Tibial artery (tissue), 4 donors: ENCODE measurements around the gene HDAC3.

Source experiments
- DNase-seq, 2 donors: peaks; one replicate each; pipeline ENCODE4 v3.0.0-alpha.2; 2019
- H3K27ac ChIP-seq, 2 donors: fragments of 200-600 bp; sonication (generic) in 1 of 2; 1 replicate in 1 of 2; 2 replicates in 1 of 2; pipeline ENCODE4 v1.5.1; 2018 to 2019; ENCODE audit warnings: mild to moderate bottlenecking in 1 of 2
- H3K27me3 ChIP-seq, 2 donors: fragments of 200-600 bp; sonication (generic) in 1 of 2; one replicate each; pipeline versions ENCODE4 v1.5.1 to v1.6.0; 2016 to 2019
- H3K36me3 ChIP-seq, 3 donors: fragments of 200-600 bp; sonication (generic) in 2 of 3; one replicate each; pipeline ENCODE4 v1.5.1; 2016 to 2019; ENCODE audit warnings: mild to moderate bottlenecking in 2 of 3
- H3K4me1 ChIP-seq, 4 donors: fragments of 200-600 bp; sonication (generic) in 2 of 4; 1 replicate in 3 of 4; 2 replicates in 1 of 4; pipeline ENCODE4 v1.5.1; 2016 to 2019
- H3K4me3 ChIP-seq, 2 donors: fragments of 200-600 bp; sonication (generic) in 1 of 2; 1 replicate in 1 of 2; 2 replicates in 1 of 2; pipeline ENCODE4 v1.5.1; 2018 to 2019; ENCODE audit warnings: mild to moderate bottlenecking in 2 of 2
- H3K9me3 ChIP-seq, 3 donors: fragments of 200-600 bp; sonication (generic) in 1 of 3; one replicate each; pipeline ENCODE4 v1.5.1; 2016 to 2019
- intact Hi-C: fragments of 100-400 bp; cut with DNase I; formaldehyde crosslinking; loops from one replicate; pipeline ENCODE4 v1.15.0; 2023; ENCODE audit warnings: low total_unique reads
- TF ChIP-seq, protein P1 (sequence below), 2 experiments: fragments of 200-600 bp in 1 of 2; fragments of 450-650 bp in 1 of 2; IDR thresholded peaks; one replicate each; pipeline ENCODE4 v1.5.1; 2017 to 2019; ENCODE audit warnings: antibody characterized with exemption in 2 of 2, mild to moderate bottlenecking in 1 of 2, moderate library complexity in 1 of 2

The HDAC3 gene

DNA sequence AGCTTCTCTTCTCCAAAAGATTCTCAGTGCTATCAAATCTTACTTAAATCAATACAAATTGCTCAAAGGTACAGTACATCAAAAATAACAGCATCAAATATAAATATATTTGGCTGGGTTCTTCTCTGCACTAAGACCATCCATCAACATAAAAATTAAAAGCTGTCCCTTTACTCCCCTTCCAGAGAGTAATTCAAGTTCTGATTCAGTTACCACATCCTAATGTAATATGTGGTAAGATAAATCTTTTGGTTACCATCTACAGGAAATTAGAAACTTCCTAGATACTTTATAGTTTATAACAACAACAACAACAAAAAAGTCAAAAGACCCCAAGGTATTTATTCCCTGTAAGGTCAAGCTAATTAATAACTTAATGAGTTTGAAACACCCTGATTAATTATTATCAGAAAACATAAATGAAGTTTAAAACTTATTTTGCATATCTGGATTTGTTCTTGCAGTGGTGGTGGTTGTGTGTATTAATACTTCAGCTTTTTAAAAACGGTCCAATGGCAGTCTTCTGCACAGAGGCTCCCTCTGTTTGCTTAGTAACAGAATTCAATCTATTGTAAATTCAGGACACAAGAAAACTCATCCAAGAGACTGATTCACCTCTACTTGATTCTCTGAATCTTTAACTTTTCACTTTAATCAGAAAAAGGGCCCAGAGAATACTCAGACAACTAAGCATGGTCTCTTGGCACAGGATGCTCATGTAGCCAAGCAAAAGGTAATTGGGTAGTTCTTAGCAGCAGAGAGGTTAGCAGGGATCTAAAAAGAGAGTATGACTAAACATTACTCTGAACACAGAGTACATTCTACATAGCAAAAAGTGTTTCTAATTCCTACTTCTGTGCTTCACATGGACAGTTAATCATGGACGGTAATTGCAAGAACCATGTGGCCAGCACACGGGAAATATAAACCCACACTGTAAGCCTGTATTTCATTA is 38.0 kb downstream of the HDAC3 start:
- no peak for DNase-seq
- no peaks in the 10 kb centered on the region for H3K9me3 ChIP-seq
- TF ChIP-seq, protein P1, sequence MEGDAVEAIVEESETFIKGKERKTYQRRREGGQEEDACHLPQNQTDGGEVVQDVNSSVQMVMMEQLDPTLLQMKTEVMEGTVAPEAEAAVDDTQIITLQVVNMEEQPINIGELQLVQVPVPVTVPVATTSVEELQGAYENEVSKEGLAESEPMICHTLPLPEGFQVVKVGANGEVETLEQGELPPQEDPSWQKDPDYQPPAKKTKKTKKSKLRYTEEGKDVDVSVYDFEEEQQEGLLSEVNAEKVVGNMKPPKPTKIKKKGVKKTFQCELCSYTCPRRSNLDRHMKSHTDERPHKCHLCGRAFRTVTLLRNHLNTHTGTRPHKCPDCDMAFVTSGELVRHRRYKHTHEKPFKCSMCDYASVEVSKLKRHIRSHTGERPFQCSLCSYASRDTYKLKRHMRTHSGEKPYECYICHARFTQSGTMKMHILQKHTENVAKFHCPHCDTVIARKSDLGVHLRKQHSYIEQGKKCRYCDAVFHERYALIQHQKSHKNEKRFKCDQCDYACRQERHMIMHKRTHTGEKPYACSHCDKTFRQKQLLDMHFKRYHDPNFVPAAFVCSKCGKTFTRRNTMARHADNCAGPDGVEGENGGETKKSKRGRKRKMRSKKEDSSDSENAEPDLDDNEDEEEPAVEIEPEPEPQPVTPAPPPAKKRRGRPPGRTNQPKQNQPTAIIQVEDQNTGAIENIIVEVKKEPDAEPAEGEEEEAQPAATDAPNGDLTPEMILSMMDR (IDR thresholded peaks at IDR 0.05), result no peak
- peaks cover 0 to 42% (median 12%) of the 10 kb centered on the region in 4 donors for H3K4me1 ChIP-seq
- H3K27me3 ChIP-seq, result no peaks in the 10 kb centered on the region
- intact Hi-C loops, result no loop called here
- H3K4me3 ChIP-seq, result no peak overlapping the region
- H3K27ac ChIP-seq, result peak overlapping the region; percentile 59 to 62
- H3K36me3 ChIP-seq, result peaks cover 0 to 13% (median 5%) of the 10 kb centered on the region in 3 donors

GRCh38 chr5:141597814-141598213 is 38.8 kb downstream of the HDAC3 start:
- no peak for DNase-seq
- Histone ChIP-seq H3K27ac (no peak overlapping the region), H3K9me3 (no peaks in the 10 kb centered on the region), H3K27me3 (no peaks in the 10 kb centered on the region), H3K4me1 (peaks cover 0 to 33% (median 8%) of the 10 kb centered on the region in 4 donors), H3K36me3 (peaks cover 0 to 15% (median 5%) of the 10 kb centered on the region in 3 donors), H3K4me3 (no peak overlapping the region)
- intact Hi-C loops, result no loop called here
- TF ChIP-seq, protein P1 (IDR thresholded peaks at IDR 0.05), result no peak

GRCh38 chr5:141597394-141597793 is 39.3 kb downstream of the HDAC3 start:
- no peaks in the 10 kb centered on the region for H3K27me3 ChIP-seq

DNA sequence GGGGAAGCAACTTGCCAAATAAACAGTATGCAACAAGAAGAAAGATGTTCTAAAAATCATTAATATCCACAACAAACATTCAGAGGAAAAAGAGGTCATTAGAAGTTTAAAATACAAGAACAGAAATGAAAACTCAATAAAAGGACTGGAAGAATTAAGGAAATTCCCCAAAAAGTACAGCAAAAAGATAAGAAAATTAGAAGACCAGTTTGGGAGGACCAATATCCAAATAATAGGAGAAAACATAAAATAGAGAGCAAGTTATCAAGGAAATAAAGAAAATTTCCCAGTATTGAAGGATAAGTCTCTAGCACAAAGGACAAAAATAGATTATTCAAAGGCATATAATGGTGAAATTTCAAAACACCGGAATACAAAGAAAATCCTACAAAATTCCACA is 39.8 kb downstream of the HDAC3 start:
- intact Hi-C loops, result no loop called here
- no peak overlapping the region for H3K27ac ChIP-seq

More at GRCh38 chr5:141597394-141597793, 39.3 kb downstream of the HDAC3 start:
- Histone ChIP-seq H3K36me3 (peaks cover 0 to 15% (median 5%) of the 10 kb centered on the region in 3 donors), H3K27ac (no peak overlapping the region), H3K4me3 (no peak overlapping the region), H3K4me1 (peaks cover 0 to 33% (median 10%) of the 10 kb centered on the region in 4 donors), H3K9me3 (no peaks in the 10 kb centered on the region)
- DNase-seq, result no peak
- intact Hi-C loops, result no loop called here
- TF ChIP-seq, protein P1 (IDR thresholded peaks at IDR 0.05), result no peak

GRCh38 chr5:141590127-141590526 is 46.5 kb downstream of the HDAC3 start:
- H3K9me3 ChIP-seq, result no peaks in the 10 kb centered on the region
- no peak overlapping the region for H3K4me3 ChIP-seq
- DNase-seq, result no peak
- H3K36me3 ChIP-seq, result peaks cover 15 to 34% (median 25%) of the 10 kb centered on the region in 3 donors
- intact Hi-C loops, result no loop called here
- peaks cover 0 to 7% (median 5%) of the 10 kb centered on the region in 4 donors for H3K4me1 ChIP-seq
- TF ChIP-seq, protein P1 (IDR thresholded peaks at IDR 0.05), result no peak
- H3K27me3 ChIP-seq, result no peaks in the 10 kb centered on the region
- no peak overlapping the region for H3K27ac ChIP-seq

More for the DNA sequence above, 39.8 kb downstream of the HDAC3 start:
- H3K4me3 ChIP-seq, result no peak overlapping the region
- TF ChIP-seq, protein P1 (IDR thresholded peaks at IDR 0.05), result no peak
- peaks cover 0 to 15% (median 5%) of the 10 kb centered on the region in 3 donors for H3K36me3 ChIP-seq
- H3K27me3 ChIP-seq, result no peaks in the 10 kb centered on the region
- no peaks in the 10 kb centered on the region for H3K9me3 ChIP-seq
- peaks cover 0 to 32% (median 13%) of the 10 kb centered on the region in 4 donors for H3K4me1 ChIP-seq
- DNase-seq, result no peak
